GM12865 (cell line): Measurements from ENCODE around the gene PANK1.

Source experiments
- DNase-seq: peaks from one replicate; pipeline ENCODE4 v3.0.0; 2010; ENCODE audit warnings: low read depth
- H3K4me3 ChIP-seq: 2 replicates; pipeline ENCODE4 v1.5.1; 2011; ENCODE audit warnings: mild to moderate bottlenecking, low read depth, low read length, control low read depth
- TF ChIP-seq, protein P1 (sequence below): IDR thresholded peaks from 2 replicates; pipeline ENCODE4 v1.5.1; 2011; ENCODE audit warnings: low read length, control low read depth, low read depth, inconsistent platforms; ENCODE audit not compliant: insufficient read depth; ENCODE audit errors: missing control alignments

The PANK1 gene

DNA sequence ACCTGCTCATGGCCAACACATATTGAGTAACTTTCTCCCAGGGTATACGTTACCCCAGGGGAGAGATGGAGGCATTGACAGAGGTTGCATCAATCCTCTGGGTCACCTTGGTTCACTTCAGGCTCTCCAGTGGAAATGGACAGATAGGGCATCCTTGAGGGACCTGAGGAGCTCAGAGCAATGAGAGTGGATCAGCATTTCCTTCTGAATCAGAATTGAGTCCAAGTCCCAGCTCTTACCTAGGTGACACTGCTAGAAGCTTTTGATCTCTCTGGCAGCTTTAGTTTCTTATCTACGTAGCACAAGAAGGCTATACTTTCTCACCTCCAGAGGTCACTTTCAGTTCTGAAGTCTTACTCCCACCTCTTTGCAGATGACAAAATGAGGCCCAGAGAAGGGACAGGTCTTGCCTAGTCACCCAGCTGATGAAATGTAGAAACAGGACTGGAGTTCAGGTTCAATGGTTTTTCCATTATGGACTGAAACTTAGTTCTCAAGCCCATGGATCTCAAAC, 35.2 kb downstream of the PANK1 start:
- TF ChIP-seq, protein P1, sequence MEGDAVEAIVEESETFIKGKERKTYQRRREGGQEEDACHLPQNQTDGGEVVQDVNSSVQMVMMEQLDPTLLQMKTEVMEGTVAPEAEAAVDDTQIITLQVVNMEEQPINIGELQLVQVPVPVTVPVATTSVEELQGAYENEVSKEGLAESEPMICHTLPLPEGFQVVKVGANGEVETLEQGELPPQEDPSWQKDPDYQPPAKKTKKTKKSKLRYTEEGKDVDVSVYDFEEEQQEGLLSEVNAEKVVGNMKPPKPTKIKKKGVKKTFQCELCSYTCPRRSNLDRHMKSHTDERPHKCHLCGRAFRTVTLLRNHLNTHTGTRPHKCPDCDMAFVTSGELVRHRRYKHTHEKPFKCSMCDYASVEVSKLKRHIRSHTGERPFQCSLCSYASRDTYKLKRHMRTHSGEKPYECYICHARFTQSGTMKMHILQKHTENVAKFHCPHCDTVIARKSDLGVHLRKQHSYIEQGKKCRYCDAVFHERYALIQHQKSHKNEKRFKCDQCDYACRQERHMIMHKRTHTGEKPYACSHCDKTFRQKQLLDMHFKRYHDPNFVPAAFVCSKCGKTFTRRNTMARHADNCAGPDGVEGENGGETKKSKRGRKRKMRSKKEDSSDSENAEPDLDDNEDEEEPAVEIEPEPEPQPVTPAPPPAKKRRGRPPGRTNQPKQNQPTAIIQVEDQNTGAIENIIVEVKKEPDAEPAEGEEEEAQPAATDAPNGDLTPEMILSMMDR = no peak
- peak; percentile 78 for DNase-seq

DNA sequence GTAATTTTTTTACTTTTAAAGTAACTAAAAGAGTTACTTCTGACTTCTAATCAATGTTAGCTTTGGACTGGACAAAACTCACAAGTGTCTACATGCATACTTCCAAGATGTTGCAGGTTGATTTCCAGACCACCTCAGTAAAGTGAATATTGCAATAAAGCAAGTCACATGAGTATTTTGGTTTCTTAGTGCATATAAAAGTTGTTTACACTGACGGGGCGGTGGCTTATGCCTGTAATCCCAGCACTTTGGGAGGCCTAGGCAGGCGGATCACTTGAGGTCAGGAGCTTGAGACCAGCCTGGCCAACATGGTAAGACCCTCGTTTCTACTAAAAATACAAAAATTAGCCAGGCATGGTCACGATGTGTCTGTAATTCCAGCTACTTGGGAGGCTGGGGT, 40.8 kb downstream of the PANK1 start:
- TF ChIP-seq, protein P1 = no peak
- H3K4me3 ChIP-seq = no peak overlapping the region
- no peak for DNase-seq

More for the DNA sequence above, 35.2 kb downstream of the PANK1 start:
- no peak overlapping the region for H3K4me3 ChIP-seq

DNA sequence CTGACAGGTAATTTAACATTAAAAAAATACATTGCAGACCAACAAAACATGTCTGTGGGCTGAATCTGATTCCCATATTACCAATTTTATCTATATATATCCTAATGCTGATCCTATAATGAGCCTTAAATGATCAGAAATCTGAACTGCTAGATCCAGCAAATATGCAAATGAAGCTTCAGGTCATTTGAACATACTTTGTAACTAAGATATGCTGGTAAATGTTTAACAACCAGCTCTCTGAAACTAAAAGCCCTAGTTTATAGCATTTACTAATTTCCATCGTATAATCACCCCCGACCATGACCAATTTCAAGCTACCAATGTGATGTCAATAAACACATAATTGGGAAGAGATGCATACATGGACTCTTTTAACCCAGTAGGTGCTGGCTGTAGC, 42.1 kb downstream of the PANK1 start:
- TF ChIP-seq, protein P1 = no peak

DNA sequence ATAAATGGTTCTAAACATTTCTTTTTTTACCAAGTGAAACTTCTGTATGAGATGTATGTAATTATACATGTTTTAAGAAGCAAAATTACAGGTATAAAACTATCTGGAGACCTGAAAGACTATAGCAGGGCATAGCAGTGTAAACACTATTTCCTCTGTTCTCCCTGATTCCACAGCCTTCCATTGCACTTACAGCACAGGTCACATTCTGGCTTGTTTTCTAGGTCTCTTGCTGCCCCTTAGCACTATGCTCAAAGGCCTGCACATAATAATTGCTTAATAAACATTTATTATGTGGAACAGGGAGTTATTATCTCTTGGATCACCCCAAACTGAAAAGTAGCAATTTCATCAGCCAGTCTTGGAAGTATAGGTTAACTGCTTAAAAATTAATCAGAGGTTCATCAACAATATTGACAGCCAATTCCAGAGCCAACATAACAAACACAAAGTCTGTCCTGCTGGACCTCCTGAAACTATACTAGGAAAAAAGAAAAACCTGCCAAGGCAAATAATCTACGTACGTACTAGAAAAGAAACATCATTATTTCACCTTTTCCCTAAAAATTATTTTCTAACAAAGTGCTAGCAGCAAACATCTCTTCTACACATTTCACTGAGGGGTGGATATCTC, 43.2 kb downstream of the PANK1 start:
- no peak overlapping the region for H3K4me3 ChIP-seq
- TF ChIP-seq, protein P1 = no peak
- DNase-seq = no peak

More for the DNA sequence above, 42.1 kb downstream of the PANK1 start:
- no peak overlapping the region for H3K4me3 ChIP-seq
- DNase-seq = no peak

DNA sequence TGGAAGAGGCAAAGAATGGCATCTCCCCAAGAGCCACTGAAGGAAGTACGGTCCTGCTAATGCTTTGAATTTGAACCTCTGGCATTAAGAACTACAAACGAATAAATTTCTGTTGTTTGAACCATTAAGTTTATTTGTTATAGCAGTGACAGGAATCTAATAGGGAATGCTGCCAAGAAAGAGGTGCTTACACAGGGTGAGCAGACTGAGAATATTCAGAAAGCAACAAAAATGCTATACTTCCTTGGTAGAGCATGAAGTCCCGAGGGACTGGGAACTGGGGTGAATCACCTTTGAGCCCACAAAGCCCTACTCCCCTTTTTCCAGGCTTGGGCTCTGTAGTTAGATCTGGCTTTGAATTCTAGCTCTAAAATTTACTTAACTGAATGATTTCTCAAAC, 45.0 kb downstream of the PANK1 start:
- H3K4me3 ChIP-seq = no peak overlapping the region
- no peak for DNase-seq
- TF ChIP-seq, protein P1 = no peak

DNA sequence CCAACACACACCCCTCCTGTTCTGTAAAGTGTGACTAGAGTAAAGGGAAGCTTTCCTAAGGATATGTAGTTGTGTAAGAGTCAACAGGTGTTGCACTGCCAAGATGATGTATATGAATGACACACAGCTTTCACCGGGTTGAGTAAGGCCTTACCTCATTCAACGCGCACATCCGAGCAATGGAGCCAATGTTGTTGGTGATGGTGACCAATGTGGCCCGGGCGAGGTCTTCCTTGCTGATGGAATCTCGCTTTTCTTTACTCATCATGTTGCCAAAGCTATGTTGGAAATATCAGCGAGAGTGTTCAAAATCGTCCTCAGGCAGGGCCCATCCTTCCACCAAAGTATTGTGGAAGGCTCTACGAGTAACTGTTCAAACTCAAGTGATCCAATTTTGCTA, 52.0 kb downstream of the PANK1 start:
- no peak for DNase-seq
- H3K4me3 ChIP-seq = no peak overlapping the region
- TF ChIP-seq, protein P1 = no peak

DNA sequence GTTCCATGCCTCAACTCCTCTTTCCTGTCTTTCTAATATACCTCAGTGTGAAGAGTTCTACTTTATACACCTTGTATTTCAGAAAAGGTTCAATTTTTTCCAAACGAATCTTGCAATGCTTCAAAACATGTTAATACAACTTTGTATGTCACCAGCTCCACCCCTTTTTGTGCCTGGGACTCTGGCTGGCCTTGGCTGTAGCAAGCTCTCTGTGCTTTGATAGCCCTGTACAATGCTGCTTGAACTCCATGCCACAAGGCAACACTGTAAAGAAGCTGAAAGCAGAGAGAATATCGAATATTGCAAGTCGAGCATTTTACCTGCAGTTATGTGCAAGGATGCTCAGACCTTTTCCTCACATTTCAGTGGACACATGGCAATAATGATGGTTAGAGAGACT, 52.5 kb downstream of the PANK1 start:
- TF ChIP-seq, protein P1 = no peak
- DNase-seq = no peak

More for the DNA sequence above, 52.5 kb downstream of the PANK1 start:
- H3K4me3 ChIP-seq = no peak overlapping the region
